Head of caudate nucleus (tissue), 42 donors: ENCODE data around the gene SLC12A7.
"Not testable (repeated sequence)": the region's sequence is repeated elsewhere in the genome, so short reads cannot be mapped to it uniquely, and the experiment has no call there.

Experiments used
- DNase-seq, 42 donors: peaks; one replicate each; pipeline versions ENCODE4 v3.0.0 to v3.0.0-alpha.2; 2020 to 2021; ENCODE audit warnings: mixed read lengths in 7 of 42
- intact Hi-C: fragments of 100-400 bp; cut with DNase I; formaldehyde crosslinking; loops from one replicate; pipeline ENCODE4 v1.15.0; 2022

SLC12A7 gene

GRCh38 chr5:1104327-1105006 is 7.4 kb downstream of the SLC12A7 start:
- peak in 2 of 42 donors; percentile 11 to 23 for DNase-seq
- intact Hi-C loops, result no loop called here

- DNase-seq, result peak in 26 of 42 donors; percentile 15 to 74 (median 48)
- intact Hi-C loops, result no loop called here
Measured at GRCh38 chr5:1103505-1104326, 8.1 kb downstream of the SLC12A7 start.

DNA sequence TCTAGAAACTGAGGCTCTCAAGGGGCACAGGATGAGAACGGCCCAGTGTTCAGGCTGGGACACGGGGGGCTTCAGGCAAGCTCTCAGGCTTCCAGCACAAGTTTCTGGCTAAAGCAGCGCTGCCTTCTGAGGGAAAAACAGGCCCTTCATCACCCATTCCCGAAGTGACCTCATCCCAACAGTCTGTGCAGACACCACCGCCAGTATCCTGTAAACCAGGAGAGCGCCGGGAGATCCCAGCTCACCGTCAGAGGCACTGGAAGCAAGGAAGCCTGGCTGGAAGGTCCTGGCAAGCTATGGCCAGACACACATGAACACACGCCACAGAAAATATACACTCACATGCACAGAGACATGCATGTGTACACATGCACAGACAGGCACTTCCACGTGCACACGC is 8.8 kb downstream of the SLC12A7 start:
- intact Hi-C loops, result no loop called here
- no peak for DNase-seq

DNA sequence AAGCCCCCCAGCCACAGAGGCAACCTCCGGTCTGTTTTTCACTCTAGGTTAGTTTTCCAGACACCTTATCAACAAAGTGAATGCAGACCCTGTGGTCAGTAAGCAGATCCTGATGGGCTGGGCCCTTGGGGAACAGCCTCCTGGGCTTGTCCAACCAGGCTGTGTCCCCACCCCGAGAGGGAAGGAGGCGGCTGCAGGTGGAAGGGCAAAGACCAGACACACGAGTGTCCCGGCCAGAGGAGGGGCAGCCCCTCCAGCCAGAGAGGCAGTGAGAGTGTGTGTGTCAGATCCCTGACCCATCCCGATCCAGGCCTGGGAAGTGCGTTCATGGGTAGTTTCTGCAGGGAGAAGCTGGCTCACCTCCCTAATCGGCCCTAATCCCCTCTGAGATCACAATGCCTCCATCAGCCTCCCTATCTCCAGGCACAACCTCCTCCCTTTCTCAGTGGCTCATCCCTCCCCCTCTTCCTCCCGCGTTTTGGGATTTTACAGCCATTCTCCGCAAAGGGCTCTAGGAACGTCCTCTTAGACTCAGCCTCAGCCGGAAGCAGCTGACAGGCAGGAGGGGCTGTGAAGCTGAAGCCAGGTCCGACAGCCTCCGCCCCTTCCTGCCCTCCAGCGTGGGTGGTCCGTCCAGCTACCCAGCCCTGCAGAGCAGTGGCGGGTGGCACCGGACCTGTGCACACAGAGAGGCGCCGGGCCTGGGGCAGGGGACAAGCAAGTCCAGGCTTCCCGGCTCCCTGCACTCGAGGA is 9.7 kb downstream of the SLC12A7 start:
- intact Hi-C loops, result no loop called here
- no peak for DNase-seq

DNA sequence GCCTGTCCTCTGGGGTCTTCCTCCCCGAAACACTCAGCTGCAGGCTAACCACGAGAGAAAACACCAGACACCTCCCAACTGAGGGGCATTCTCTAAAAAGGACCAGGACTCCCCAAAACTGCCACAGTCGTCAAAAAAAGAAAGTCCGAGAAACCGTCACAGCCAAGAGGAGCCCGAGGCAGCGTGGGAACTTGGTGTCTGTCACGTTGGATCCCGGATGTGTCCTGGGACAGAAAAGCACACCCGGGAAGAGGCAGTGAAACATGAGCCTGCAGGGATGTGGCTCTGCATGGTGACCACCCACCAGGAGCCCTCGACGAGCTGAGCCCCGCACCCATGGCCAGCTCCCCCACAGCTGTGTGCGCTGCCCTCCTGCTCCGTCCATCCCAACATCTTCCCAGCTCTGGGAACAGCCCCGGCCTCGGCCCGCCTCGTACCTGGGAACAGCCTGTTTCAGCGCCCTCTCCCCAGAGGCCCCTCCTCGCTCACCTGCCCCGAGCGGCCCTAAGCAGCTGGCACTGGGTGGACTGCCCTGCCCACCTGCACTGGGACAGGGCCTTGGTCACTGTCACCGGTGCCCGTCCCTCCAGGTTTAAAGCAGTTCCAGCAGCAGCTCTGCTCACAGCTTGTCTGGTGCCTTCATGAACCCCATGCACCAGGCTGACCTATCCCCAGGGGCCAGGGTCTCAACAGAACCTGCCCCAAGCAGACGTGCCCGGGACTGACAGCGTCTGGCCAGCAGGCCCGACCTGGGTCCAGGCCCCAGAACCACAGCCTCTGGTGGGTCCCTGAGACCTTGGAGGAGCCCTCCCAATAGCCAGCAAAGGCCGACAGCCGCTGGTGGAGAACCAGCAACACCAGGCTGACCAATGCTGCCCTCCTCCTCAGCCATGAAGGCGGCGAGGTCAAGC is 10.9 kb downstream of the SLC12A7 start:
- DNase-seq, result no peak
- intact Hi-C loops, result no loop called here

- intact Hi-C loops, result no loop called here
- DNase-seq, result no peak
Measured at GRCh38 chr5:1099926-1100663, 11.8 kb downstream of the SLC12A7 start.

GRCh38 chr5:1098986-1099597 is 12.8 kb downstream of the SLC12A7 start:
- intact Hi-C loops, result no loop called here
- no peak for DNase-seq

DNA sequence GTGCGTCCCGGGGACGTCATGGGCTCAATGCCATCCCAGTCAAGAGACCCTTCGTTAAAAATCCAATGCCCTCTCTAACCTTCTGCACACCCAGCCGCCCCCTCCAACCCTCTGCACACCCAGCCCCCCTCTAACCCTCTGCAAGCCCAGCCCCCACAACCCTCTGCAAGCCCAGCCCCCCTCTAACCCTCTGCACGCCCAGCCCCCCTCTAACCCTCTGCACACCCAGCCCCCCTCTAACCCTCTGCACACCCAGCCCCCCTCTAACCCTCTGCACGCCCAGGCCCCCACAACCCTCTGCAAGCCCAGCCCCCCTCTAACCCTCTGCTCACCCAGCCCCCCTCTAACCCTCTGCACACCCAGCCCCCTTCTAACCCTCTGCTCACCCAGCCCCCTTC is 13.9 kb downstream of the SLC12A7 start:
- DNase-seq, intact Hi-C loops: not testable (repeated sequence)

- no peak for DNase-seq
- intact Hi-C loops, result no loop called here
Measured at GRCh38 chr5:1097381-1097987, 14.4 kb downstream of the SLC12A7 start.

DNA sequence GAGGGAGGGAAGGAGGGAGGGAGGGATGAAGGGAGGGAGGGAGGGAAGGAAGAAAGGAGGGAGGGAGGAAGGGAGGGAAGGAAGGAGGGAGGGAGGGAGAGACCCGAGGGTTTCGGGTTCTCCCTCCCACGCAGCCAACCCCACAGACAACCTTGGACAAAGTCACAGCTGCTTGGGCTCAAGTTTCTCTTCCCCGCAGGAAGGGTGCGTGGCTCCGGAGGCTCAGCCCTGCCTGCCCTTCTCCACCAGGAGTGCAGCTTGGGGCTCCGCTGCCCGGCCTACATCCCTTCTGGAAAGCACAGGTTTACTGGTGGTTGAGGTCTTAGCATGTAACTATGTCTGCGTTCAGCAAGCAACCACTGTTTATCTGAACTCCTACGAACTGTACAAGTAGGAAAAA is 15.0 kb downstream of the SLC12A7 start:
- intact Hi-C loops, result no loop called here
- DNase-seq, result no peak

- intact Hi-C loops, result no loop called here
- no peak for DNase-seq
Measured at GRCh38 chr5:1095990-1096363, 15.9 kb downstream of the SLC12A7 start.

DNA sequence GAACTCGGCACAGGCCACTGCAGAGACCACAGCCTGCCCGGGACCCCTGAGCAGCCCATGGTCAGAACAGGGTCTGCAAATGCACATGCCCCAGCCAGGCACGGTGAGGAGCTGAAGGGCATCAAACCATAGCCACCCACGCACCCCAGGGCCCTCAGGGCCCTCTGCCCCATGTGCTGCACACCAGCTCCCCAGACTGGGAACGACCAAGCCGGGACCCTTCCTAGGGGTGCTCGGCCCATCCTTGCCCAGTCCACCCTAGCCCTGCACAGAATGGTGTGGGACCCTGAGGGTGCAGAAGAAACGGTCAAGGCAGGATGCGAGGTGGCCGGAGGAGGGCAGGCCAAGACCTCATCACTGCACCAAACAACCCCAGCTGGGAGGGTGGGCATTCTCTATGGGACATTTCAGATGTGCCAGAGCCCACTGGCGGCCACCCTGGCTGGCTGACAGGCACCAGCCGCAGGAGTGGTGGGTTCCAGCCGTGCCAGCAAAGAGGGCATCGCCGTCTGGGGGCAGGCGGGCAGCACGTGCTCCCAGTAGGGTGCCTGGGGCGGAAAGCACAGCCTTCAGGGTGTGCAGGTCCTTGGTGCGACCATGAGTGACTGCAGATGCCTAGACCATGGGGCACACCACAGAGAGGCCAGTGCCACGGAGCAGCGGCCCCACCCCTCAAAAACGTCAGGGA is 16.4 kb downstream of the SLC12A7 start:
- intact Hi-C loops, result no loop called here
- no peak for DNase-seq

- intact Hi-C loops, result no loop called here
- DNase-seq, result no peak
Measured at GRCh38 chr5:1094670-1095190, 17.1 kb downstream of the SLC12A7 start.

- intact Hi-C loops, result no loop called here
- DNase-seq, result no peak
Measured at GRCh38 chr5:1093361-1093760, 18.5 kb downstream of the SLC12A7 start.

- DNase-seq, result no peak
- intact Hi-C loops, result no loop called here
Measured at GRCh38 chr5:1092122-1092521, 19.7 kb downstream of the SLC12A7 start.

- intact Hi-C loops, result no loop called here
- DNase-seq, result no peak
Measured at GRCh38 chr5:1091632-1092031, 20.2 kb downstream of the SLC12A7 start.

DNA sequence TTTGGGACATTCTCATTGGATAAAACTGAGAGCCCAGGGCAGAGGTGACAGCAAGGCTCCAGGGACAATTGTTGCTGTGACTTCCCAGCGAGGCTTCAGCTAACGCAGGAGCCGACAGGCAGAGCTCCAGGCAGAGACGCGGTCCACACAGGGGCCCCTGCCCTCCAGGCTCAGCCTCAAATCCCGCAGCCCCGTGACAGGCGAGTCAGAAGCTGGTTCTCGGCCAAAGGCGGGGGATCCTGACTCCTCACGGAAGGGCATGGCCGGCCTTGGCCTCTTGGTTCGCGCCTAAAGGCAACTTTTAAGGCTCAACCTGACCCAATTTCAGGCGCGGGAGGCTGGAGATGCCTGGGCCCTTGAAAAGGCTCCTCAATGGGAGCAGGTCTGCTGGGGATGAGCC is 21.3 kb downstream of the SLC12A7 start:
- intact Hi-C loops, result no loop called here

More for the DNA sequence above, 21.3 kb downstream of the SLC12A7 start:
- no peak for DNase-seq
